Stimulated activated CD4-positive, alpha-beta T cell treated with anti-CD3 and anti-CD28 coated beads, Interleukin-4, amount 100 ng/mL, for 48 hours (primary cell): ENCODE data around the gene YY1.
"Not testable (repeated sequence)": the region's sequence is repeated elsewhere in the genome, so short reads cannot be mapped to it uniquely, and the experiment has no call there.

Experiments used
- DNase-seq, 2 donors: peaks; one replicate each; pipeline ENCODE4 v3.0.0-alpha.2; 2020; ENCODE audit warnings: low read depth in 2 of 2

The YY1 gene

GRCh38 chr14:100283984-100284881 is 45.3 kb downstream of the YY1 start:
- DNase-seq, result no peak

GRCh38 chr14:100285021-100285912 is 46.3 kb downstream of the YY1 start:
- peak; percentile 71 to 78 for DNase-seq

DNA sequence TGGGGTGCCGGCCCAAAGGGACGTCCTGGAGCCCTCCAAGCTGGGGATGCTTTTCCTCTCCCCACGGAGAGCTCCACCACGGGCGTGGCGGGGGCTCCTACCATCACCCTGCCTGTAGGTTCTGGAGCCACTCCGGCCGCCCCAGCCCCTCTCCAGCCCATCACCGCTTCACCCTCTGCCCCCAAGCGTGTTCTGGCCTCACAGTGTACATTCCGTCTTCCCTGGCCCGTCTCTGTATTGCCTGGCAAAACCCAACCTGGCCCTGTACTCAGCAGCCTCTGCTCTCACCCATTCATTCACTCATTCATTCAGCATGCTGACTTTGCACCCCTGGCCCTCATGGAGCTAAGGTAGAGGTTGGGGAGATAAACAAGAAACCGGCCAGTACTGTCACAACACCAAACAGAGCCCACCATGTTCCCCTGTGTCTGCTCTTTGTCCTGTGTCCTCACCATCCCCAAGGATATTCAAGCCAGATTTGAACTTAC is 47.0 kb downstream of the YY1 start:
- DNase-seq, result no peak

DNA sequence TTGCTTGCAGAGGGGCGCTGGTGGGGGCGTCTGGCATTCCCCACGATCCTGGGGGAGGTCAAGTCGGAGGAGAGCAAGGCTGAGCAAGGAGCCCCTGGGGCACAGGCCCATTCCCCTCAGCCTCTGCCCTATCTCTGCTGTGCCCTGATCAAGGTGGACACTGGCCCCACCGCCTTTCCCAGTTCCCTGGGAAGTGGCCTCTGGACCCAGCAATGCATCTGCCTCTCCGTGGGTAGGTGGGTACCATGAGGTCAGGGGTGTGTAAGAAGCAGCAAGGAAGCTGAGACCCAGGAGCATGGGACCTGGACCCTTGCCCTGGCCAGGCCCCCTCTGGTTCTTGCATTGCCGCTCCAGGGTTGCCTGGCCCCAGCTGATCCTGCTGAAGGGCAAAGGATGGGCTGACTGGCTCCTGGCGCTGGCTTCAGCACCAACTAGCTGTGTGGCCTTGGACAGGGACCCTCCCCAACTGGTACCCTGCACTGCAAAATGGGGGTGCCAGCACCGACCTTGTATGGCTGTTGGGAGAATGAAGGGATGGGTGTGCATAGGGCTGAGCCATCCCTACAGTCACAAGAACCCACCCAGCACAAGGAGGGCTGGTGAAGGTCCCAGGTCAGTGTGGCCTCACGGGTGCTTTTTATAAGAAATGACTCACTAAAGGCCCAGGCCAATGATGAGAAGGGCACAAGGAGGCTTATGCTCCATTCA is 47.7 kb downstream of the YY1 start:
- no peak for DNase-seq

GRCh38 chr14:100287202-100287997 is 48.5 kb downstream of the YY1 start:
- no peak for DNase-seq

GRCh38 chr14:100287998-100288295 is 49.0 kb downstream of the YY1 start:
- DNase-seq, result not testable (repeated sequence)

- DNase-seq, result no peak
Measured at GRCh38 chr14:100288382-100289185, 49.6 kb downstream of the YY1 start.

- no peak for DNase-seq
Measured at GRCh38 chr14:100289916-100290606, 51.1 kb downstream of the YY1 start.

GRCh38 chr14:100290607-100291304 is 51.8 kb downstream of the YY1 start:
- DNase-seq, result no peak

- no peak for DNase-seq
Measured at GRCh38 chr14:100291305-100292075, 52.5 kb downstream of the YY1 start.

GRCh38 chr14:100292301-100292775 is 53.4 kb downstream of the YY1 start:
- DNase-seq, result no peak

DNA sequence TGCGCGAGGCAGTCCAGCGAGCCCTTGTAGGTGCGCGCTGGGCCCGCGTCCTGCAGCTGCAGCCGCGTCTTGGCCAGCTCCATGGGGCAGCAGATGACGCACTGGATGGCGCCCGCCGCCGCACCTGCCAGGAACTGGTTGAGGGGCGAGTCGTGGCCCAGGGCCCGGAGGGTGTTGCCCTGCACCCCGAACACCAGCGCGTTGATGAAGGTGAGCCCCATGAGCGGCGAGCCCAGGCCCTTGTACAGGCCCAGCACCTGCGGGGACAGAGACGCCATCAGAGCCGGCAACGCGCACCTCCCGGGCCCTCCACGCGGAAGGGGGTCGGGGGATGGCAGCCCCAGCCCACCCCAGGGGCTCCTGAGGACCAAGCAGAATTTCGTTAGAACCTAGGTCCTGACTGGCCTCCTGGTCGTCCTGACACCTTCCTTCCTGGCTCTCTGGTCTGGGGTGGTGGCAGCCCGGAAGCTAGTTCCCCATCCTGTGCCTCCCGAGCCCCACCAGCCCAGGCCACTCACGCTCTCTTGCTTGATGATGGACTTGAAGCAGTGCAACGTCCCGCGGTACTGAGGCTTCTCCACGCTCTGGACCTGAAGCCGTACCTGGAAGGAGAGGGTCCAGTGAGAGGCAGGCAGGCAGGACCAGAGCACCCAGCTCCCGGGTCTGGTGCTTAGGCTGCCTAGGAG is 54.0 kb downstream of the YY1 start:
- no peak for DNase-seq

DNA sequence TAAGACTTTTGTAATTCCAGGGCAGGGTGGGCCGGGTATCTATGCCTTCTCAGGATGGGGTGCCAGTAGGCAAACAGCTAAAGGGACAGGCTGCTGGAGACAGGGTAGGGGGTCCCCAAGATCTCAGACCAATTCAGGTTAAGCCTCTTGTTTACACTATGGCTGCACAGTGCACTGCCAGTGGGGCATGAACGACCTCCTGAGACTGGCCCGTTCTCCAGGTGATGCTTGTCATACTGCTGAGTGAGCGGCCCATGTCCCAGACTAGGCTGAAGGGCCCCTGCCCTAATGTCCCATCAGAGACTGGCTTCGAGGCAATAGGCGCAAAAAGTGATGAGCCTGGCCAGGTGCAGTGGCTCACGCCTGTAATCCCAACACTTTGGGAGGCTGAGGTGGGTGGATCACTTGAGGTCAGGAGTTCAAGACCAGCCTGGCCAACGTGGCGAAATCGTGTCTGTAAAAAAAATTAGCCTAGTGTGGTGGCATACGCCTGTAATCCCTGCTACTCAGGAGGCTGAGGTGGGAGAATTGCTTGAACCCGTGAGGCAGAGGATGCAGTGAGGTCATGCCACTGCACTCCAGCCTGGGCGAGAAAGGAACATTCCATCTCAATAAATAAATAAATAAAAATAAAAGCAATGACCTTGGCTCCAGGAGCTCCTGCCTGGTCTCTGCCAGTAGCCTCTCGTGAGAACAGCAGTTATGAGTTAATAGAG is 54.7 kb downstream of the YY1 start:
- DNase-seq, result no peak

DNA sequence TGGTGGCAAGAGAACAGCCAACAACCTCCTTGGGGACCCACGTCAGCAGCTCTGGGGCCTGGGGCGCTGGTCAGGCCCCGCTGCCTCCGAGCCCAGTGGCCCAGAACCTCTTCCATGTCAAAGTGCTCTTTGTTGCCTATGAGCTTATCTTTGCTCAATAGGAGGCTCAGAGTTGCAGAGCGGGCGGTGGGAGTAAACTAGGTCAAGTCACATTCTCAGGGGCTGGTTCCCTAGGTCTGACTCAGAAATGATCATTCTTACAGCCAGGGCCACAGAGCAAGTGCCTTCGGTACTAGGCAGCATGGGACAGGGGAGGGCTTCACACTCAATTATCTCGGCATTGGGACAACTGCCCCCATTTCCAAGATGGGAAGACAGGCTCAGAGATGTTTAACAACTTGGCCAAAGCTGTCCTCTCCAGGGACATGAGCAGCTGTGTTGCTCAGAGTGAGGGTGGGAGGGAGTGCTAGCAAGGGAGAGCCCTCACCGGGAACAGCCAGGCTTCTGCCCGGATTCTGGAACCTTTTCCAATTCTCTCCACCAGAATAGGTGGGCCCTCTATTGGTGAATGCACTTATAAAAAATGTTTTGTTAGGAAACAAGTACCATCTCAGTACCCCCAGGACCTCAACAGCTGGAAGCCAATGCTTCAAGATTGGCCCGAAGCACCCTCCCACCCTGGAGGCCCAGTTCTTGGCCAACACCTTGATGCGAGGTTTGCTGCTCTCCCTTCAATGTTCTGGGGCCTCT is 55.4 kb downstream of the YY1 start:
- DNase-seq, result no peak

- no peak for DNase-seq
Measured at GRCh38 chr14:100294963-100295330, 56.0 kb downstream of the YY1 start.

- no peak for DNase-seq
Measured at GRCh38 chr14:100295376-100296105, 56.6 kb downstream of the YY1 start.
